CD14-positive monocyte (primary cell): Measurements from ENCODE around the gene FAT1. TPM values are rescaled to one million over a fixed set of nuclear protein-coding genes. Genes with fewer than 3 reads are reported as not detected.
"Not testable (repeated sequence)": the region's sequence is repeated elsewhere in the genome, so short reads cannot be mapped to it uniquely, and the experiment has no call there.

ENCODE experiments used
- DNase-seq, 3 donors: peaks; one replicate each; pipeline ENCODE4 v3.0.0-alpha.2; 2011 to 2022
- H2AFZ ChIP-seq: 2 replicates; pipeline ENCODE4 v1.6.0; 2012; ENCODE audit warnings: mild to moderate bottlenecking, low read depth, low read length, inconsistent platforms; ENCODE audit not compliant: insufficient read depth, poor library complexity, severe bottlenecking
- H3K27ac ChIP-seq, 2 donors: 1 replicate in 1 of 2; 2 replicates in 1 of 2; pipeline ENCODE4 v1.5.1; 2012 to 2013; ENCODE audit warnings: low read length in 2 of 2, control low read depth in 1 of 2, inconsistent platforms in 1 of 2, low read depth in 1 of 2, mild to moderate bottlenecking in 1 of 2
- H3K27me3 ChIP-seq, 2 donors: one replicate each; pipeline versions ENCODE4 v1.6.0 to v1.6.1; 2011 to 2013; ENCODE audit warnings: low read length in 2 of 2; ENCODE audit not compliant: control insufficient read depth in 2 of 2, insufficient read depth in 2 of 2
- H3K36me3 ChIP-seq, 2 donors: replicated peaks in 1 of 2; 1 replicate in 1 of 2; 2 replicates in 1 of 2; pipeline versions ENCODE4 v1.5.1 to v1.6.1; 2012 to 2013; ENCODE audit warnings: low read length in 2 of 2, control low read depth in 1 of 2, inconsistent platforms in 1 of 2, mild to moderate bottlenecking in 1 of 2; ENCODE audit not compliant: insufficient read depth in 2 of 2, control insufficient read depth in 1 of 2
- H3K4me1 ChIP-seq, 2 donors: 1 replicate in 1 of 2; 2 replicates in 1 of 2; pipeline versions ENCODE4 v1.5.1 to v1.6.1; 2012 to 2013; ENCODE audit warnings: low read length in 2 of 2, control low read depth in 1 of 2, inconsistent platforms in 1 of 2, mild to moderate bottlenecking in 1 of 2, moderate library complexity in 1 of 2; ENCODE audit not compliant: insufficient read depth in 2 of 2, control insufficient read depth in 1 of 2
- H3K4me2 ChIP-seq: replicated peaks from 2 replicates; pipeline ENCODE3; 2012; ENCODE audit warnings: low read length, moderate library complexity, mild to moderate bottlenecking; ENCODE audit not compliant: poor library complexity, severe bottlenecking; ENCODE audit errors: extremely low read depth
- H3K4me3 ChIP-seq, 3 experiments: fragments of 200-600 bp in 1 of 3; sonication (generic) in 1 of 3; replicated peaks in 1 of 3; 1 replicate in 2 of 3; 2 replicates in 1 of 3; pipeline ENCODE4 v1.5.1; 2011 to 2013; ENCODE audit warnings: low read length in 3 of 3, mild to moderate bottlenecking in 3 of 3, control low read depth in 2 of 3, low read depth in 2 of 3, inconsistent platforms in 1 of 3, moderate library complexity in 1 of 3
- H3K79me2 ChIP-seq: 2 replicates; pipeline ENCODE4 v1.6.0; 2012; ENCODE audit warnings: mild to moderate bottlenecking, control low read depth, inconsistent platforms, low read length, moderate library complexity; ENCODE audit not compliant: insufficient read depth
- H3K9ac ChIP-seq: 2 replicates; pipeline ENCODE4 v1.6.0; 2017; ENCODE audit warnings: low read length, mild to moderate bottlenecking; ENCODE audit not compliant: insufficient read depth, poor library complexity, severe bottlenecking
- H3K9me3 ChIP-seq, 2 donors: replicated peaks in 1 of 2; 1 replicate in 1 of 2; 2 replicates in 1 of 2; pipeline versions ENCODE4 v1.5.1 to v1.6.1; 2012 to 2013; ENCODE audit warnings: low read length in 2 of 2, control low read depth in 1 of 2; ENCODE audit not compliant: control insufficient read depth in 1 of 2, insufficient read depth in 1 of 2
- H4K20me1 ChIP-seq: 2 replicates; pipeline ENCODE4 v1.6.0; 2012; ENCODE audit warnings: mild to moderate bottlenecking, low read length, control low read depth, moderate library complexity; ENCODE audit not compliant: insufficient read depth
- H3K27ac Mint-ChIP-seq, 7 donors: one replicate each; pipeline ENCODE4 v1.8.0; 2020; ENCODE audit warnings: mild to moderate bottlenecking in 7 of 7, mixed read lengths in 7 of 7, moderate library complexity in 6 of 7, inconsistent platforms in 2 of 7
- H3K27me3 Mint-ChIP-seq, 3 donors: one replicate each; pipeline ENCODE4 v1.8.0; 2021 to 2022; ENCODE audit warnings: low read depth in 3 of 3, mild to moderate bottlenecking in 3 of 3, mixed read lengths in 3 of 3, moderate library complexity in 3 of 3, inconsistent platforms in 1 of 3
- H3K36me3 Mint-ChIP-seq, 2 donors: one replicate each; pipeline ENCODE4 v1.8.0; 2020; ENCODE audit warnings: mixed read lengths in 2 of 2, inconsistent platforms in 1 of 2, mild to moderate bottlenecking in 1 of 2
- H3K4me1 Mint-ChIP-seq: one replicate; pipeline ENCODE4 v1.8.0; 2020; ENCODE audit warnings: mild to moderate bottlenecking, mixed read lengths
- H3K4me3 Mint-ChIP-seq, 2 donors: one replicate each; pipeline ENCODE4 v1.8.0; 2020; ENCODE audit warnings: mild to moderate bottlenecking in 2 of 2, mixed read lengths in 2 of 2, moderate library complexity in 1 of 2
- H3K9me3 Mint-ChIP-seq, 7 donors: one replicate each; pipeline ENCODE4 v1.8.0; 2020 to 2022; ENCODE audit warnings: mixed read lengths in 7 of 7, mild to moderate bottlenecking in 6 of 7, moderate library complexity in 6 of 7, inconsistent platforms in 2 of 7
- WGBS: methylation state at CpG from one replicate; pipeline ENCODE4 v1.1.5; 2013; ENCODE audit warnings: missing lambda C conversion rate; ENCODE audit not compliant: insufficient coverage; 5-methylcytosine and 5-hydroxymethylcytosine counted together
- intact Hi-C, 2 donors: fragments of 100-400 bp; cut with micrococcal nuclease; formaldehyde crosslinking; loops; one replicate each; pipeline versions ENCODE4 v1.15.0 to v1.15.1; 2023
- polyA plus RNA-seq, 3 donors: library from polyadenylated mRNA; depleted of rRNA in 1 of 3; unstranded in 2 of 3; stranded (reverse) in 1 of 3; fragments of 300-500 nt in 2 of 3; fragments of >200 nt in 1 of 3; fragmentation: Illumina TruSeq in 2 of 3; gene quantifications; 1 replicate in 2 of 3; 2 replicates in 1 of 3; pipeline ENCODE4 v1.2.3, GENCODE V29; 2012 to 2021
- TF ChIP-seq, protein P1 (sequence below): fragments of 200-600 bp; IDR thresholded peaks from one replicate; pipeline ENCODE4 v1.8.0; 2022; ENCODE audit warnings: antibody characterized with exemption, mild to moderate bottlenecking

Gene FAT1
- polyA plus RNA-seq, 3 donors, result not detected

DNA sequence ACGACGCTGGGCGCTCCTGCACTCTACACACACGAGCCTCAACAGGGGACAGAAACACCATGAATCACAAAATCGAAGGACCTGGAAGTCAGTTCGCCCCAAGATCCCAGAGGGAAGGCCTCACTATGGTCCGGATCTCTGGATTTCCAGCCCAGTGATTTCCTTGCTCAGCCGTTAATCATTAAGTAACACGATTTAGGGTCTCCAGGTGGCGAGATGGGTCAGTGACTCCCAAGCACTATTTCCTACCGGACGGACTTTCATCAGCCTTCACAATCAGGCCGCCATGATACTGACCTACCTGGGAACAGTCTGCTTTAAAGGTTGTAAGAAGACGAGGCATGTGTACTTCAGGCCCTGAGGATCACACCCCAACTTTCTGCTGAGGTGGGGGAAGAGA, 63.7 kb downstream of the FAT1 start:
- intact Hi-C loops, result no loop called here
- TF ChIP-seq, protein P1, sequence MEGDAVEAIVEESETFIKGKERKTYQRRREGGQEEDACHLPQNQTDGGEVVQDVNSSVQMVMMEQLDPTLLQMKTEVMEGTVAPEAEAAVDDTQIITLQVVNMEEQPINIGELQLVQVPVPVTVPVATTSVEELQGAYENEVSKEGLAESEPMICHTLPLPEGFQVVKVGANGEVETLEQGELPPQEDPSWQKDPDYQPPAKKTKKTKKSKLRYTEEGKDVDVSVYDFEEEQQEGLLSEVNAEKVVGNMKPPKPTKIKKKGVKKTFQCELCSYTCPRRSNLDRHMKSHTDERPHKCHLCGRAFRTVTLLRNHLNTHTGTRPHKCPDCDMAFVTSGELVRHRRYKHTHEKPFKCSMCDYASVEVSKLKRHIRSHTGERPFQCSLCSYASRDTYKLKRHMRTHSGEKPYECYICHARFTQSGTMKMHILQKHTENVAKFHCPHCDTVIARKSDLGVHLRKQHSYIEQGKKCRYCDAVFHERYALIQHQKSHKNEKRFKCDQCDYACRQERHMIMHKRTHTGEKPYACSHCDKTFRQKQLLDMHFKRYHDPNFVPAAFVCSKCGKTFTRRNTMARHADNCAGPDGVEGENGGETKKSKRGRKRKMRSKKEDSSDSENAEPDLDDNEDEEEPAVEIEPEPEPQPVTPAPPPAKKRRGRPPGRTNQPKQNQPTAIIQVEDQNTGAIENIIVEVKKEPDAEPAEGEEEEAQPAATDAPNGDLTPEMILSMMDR, result no peak
- Histone ChIP-seq H2AFZ (no peak overlapping the region), H3K9ac (no peak overlapping the region), H3K4me1 (no peaks in the 10 kb centered on the region), H3K79me2 (no peaks in the 10 kb centered on the region), H4K20me1 (no peaks in the 10 kb centered on the region), H3K27me3 (no peaks in the 10 kb centered on the region), H3K27ac (no peak overlapping the region), H3K4me3 (no peak overlapping the region), H3K4me2 (no peak overlapping the region), H3K9me3 (no peaks in the 10 kb centered on the region), H3K36me3 (no peaks in the 10 kb centered on the region)
- no peak overlapping the region for H3K27ac Mint-ChIP-seq
- no peaks in the 10 kb centered on the region for H3K27me3 Mint-ChIP-seq
- DNase-seq, result no peak
- H3K36me3 Mint-ChIP-seq, result no peaks in the 10 kb centered on the region
- H3K4me3 Mint-ChIP-seq, result no peak overlapping the region
- no peaks in the 10 kb centered on the region for H3K4me1 Mint-ChIP-seq
- 88% methylated on average over 7 of the region's 14 CpGs for whole genome bisulfite sequencing
- H3K9me3 Mint-ChIP-seq, result peaks cover 0 to 8% (median 0%) of the 10 kb centered on the region in 7 donors

DNA sequence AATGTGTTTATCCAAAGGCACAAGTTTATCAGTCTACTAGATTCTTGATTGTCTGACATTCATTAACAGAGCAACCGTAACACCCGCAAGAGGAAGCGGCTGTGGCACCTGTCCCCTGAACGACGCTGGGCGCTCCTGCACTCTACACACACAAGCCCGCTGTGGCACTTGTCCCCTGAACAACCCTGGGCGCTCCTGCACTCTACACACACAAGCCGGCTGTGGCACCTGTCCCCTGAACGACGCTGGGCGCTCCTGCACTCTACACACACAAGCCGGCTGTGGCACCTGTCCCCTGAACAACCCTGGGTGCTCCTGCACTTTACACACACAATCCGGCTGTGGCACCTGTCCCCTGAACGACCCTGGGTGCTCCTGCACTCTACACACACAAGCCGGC, 64.2 kb downstream of the FAT1 start:
- H3K4me1 ChIP-seq, H4K20me1 ChIP-seq, H3K9ac ChIP-seq, H3K27ac ChIP-seq, H3K36me3 ChIP-seq, H3K4me3 Mint-ChIP-seq, H3K79me2 ChIP-seq, H2AFZ ChIP-seq, H3K36me3 Mint-ChIP-seq, H3K9me3 Mint-ChIP-seq, H3K4me1 Mint-ChIP-seq, H3K4me3 ChIP-seq, intact Hi-C loops, H3K9me3 ChIP-seq, H3K4me2 ChIP-seq, DNase-seq, H3K27me3 ChIP-seq, H3K27me3 Mint-ChIP-seq, H3K27ac Mint-ChIP-seq: not testable (repeated sequence)
- 81% methylated on average over 12 of the region's 16 CpGs for WGBS
